ENCODE measurements around the gene BPIFB2.

Gene BPIFB2

DNA sequence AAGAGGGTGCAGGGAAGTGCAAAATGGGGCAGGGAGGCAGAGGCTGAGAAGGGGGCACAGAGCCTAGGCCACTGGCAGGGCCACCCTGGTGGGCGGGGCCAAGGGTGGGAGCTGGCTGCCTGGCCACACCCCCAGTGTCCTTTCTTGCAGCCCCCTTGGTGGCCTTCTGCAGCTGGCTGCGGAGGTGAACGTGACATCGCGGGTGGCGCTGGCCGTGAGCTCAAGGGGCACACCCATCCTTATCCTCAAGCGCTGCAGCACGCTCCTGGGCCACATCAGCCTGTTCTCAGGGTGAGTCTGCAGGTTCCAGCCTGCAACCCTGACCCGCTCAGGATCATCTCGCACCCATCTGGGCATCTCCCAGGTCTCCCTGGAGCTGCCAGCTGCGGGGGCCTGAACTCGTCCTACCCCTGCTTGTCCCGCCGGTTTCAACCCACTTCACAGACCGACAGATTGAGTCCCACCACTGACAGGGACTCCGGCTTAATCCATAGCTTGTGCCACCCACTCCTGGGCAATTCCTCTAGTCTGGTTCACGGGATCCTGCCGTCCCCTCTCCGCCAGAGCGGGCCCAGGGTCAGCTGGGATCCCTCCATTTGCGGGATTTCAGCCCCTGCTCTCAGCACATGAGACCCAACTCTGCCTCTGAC lies 52.4 kb downstream of the BPIFB2 start:
- TF ChIP-seq GATA3 (IDR thresholded peaks at IDR 0.05; ENCODE audit: low read depth, low read length), result no peak
- no peak for TF ChIP-seq GATA2 (IDR thresholded peaks at IDR 0.05; ENCODE audit: low read depth, low read length)

DNA sequence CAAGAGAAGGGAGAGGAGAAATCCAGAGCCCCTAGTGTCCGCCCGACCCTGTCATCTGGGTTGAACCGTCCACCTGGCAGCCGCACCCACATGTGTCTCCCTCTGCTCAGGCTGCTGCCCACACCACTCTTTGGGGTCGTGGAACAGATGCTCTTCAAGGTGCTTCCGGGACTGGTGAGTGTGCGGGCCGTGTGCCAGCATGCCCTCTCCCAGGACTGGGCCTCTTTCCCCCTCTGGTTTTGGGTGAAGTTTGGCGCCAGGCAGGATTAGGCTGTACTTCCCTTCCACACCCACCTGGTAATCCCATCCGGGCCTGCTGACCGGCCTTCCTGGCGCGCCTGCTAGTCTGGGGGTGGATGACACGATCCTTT lies 54.1 kb downstream of the BPIFB2 start:
- TF ChIP-seq GATA3 (IDR thresholded peaks at IDR 0.05; ENCODE audit: low read depth, low read length), result no peak

DNA sequence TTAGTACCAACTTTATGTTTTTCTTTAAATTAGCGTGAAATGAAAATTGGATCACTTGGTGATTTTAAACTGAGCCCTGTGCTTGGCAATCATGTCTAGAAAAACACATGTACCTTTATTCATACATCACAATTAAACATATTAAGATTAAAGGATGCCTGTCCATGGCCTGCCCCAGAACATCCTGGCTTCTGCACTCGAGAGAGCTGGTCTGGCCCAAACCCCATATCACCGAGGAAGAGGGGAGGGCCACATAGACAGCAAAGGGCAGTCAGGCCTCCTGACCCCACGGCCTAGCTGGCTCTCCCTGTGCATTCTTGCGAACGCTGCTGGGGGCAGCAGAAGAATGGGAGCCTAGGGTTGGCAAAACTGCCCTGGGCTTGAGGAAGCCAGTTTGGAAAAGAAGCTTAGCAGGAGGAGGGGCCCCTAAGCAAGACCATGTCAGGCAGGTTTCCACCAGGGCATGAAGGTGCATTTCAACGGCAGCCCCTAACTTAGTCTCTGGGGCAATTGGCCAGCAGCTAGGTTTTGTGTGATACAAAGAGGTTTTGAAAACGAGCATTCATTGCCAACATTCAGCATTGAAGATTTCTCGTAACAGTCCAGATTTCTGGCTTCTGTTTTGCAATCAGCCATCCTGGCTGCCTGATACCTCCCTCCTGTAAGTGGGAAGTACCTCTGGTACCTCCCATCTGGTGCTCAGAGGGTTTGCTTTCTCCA lies 54.8 kb downstream of the BPIFB2 start:
- TF ChIP-seq GATA2 (IDR thresholded peaks at IDR 0.05; ENCODE audit: low read depth, low read length), result no peak
- no peak for TF ChIP-seq GATA3 (IDR thresholded peaks at IDR 0.05; ENCODE audit: low read depth, low read length)

DNA sequence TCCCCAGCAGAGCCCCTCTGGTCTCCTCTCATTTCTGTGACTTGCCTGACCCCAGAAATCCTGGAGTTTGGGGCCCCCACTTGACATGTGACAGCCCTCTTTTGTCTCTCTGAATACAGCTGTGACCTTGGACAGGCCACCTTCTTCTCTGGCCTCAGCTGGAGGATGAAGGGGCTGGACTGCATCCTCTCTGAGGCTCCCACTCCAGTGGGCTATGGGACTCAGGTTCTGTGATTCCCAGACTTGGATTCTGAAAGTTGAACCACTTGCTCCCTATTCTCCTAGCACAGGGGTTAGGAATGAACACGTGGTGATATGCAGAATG lies 55.3 kb downstream of the BPIFB2 start:
- TF ChIP-seq GATA3 (IDR thresholded peaks at IDR 0.05; ENCODE audit: low read depth, low read length) (no peak), GATA2 (IDR thresholded peaks at IDR 0.05; ENCODE audit: low read depth, low read length) (no peak)

DNA sequence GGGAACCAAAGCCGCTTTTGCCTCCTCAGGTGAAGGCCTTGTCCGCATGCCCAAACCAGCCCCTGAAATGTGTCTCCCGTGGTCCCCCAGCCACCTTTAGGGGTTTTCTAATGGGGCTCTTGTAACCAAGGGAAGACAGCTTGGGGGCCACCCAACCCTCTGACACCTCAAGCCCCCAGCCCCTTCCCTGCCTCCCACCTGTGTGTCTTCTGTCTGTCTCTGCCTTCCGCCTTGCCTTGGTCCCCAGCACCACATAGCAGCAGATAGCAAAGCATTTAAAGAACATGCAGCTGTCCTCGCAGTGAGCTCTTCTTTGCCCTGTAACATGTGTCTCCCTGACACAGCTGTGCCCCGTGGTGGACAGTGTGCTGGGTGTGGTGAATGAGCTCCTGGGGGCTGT lies 55.8 kb downstream of the BPIFB2 start:
- TF ChIP-seq GATA2 (IDR thresholded peaks at IDR 0.05; ENCODE audit: low read depth, low read length) (no peak), GATA3 (IDR thresholded peaks at IDR 0.05; ENCODE audit: low read depth, low read length) (no peak)

DNA sequence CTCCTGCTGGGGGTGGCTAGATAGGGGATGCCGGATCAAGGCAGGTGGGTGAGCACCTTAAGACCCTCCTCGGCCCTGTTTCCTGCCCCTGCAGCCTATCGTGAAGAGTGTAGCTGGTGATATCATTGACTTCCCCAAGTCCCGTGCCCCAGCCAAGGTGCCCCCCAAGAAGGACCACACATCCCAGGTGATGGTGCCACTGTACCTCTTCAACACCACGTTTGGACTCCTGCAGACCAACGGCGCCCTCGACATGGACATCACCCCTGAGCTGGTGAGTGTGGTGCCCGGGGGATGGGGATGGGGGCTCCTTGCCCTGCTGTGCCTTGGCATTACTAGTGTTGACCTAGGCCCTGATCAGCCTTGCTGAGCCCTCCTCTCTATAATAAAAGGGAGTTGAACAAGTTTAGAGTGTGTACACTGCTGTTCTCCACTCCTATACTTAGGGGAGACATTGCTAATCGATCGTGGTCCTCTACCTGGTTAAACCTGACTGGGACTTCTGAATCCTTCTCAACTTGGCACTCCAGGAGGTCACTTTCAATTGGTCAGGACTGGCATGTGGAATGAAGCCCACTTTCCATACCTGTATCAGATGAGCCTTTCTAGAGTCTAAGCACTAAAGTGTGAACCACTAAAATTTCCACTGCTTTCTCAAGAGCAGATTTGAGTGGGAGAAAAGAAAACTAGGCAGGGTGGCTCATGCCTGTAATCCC lies 57.2 kb downstream of the BPIFB2 start:
- TF ChIP-seq GATA2 (IDR thresholded peaks at IDR 0.05; ENCODE audit: low read depth, low read length), result no peak
- TF ChIP-seq GATA3 (IDR thresholded peaks at IDR 0.05; ENCODE audit: low read depth, low read length), result no peak

DNA sequence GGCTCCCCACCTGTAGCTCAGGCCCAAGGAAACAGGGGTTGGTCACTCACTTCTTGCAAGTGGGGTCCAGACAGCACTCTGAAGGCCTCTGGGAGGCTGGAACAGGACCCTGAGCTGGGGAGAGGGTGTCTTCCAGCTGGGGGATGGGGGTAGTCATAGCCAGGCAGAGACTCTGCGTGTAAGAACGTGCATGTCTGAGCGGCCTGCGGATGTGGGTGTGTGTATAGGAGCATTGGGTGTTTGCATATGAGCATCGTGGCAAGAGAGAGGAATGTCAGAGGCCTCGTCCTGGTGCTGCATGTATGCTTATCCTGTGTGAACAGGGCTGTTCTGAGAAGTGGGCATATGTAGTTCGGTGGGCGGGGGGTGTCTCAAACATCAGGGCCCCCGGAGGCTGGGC lies 58.3 kb downstream of the BPIFB2 start:
- TF ChIP-seq GATA2 (IDR thresholded peaks at IDR 0.05; ENCODE audit: low read depth, low read length), result no peak
- no peak for TF ChIP-seq GATA3 (IDR thresholded peaks at IDR 0.05; ENCODE audit: low read depth, low read length)

DNA sequence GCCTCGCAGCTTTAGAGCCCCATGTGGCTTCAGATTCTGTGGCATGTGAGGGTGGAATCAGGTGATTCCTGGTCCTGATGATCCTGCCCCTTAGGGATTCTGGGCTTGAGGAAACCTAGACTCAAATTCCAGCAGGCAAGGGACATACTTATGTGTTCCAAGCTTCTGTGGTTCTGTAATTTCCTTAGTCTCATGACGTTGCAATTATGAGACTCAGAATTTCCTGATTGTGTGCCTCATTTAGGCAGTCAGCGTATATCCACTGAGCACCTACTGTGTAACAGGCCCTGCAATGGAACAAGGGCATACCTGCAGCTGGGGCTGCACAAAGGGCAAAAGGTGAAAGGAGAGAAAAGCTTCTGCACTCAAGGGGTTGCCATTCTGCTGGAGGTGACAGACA lies 60.3 kb downstream of the BPIFB2 start:
- no peak for TF ChIP-seq GATA2 (IDR thresholded peaks at IDR 0.05; ENCODE audit: low read depth, low read length)
- no peak for TF ChIP-seq GATA3 (IDR thresholded peaks at IDR 0.05; ENCODE audit: low read depth, low read length)

DNA sequence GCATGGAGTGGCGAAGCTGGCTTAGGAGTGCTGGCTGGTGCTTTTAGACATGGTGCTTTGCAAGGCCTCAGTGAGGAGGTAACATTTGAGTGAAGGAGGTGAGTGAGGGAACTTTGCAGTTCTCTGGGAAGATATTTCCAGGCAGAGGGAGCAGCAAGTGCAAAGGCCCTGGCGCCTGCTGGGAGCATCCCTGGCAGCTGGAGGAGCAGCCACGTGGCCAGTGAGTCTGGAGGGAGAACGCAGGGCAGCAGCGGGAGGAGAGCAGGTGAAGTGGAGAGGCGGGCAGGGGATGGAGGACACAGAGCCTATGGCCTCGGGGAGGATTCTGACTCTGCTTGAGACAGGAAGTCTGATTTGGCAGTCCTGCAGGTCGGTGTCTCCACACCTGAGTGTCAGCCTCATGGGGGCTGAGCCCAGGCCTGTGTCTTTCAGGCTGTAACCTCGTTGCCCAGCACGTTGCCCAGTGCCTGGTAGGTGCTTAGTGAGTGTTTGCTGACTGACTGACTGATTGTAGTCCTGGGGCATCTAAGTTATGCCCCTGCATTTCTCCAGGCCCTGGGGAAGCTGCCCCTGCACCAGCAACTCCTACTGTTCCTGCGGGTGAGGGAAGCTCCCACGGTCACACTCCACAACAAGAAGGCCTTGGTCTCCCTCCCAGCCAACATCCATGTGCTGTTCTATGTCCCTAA lies 60.9 kb downstream of the BPIFB2 start:
- TF ChIP-seq GATA2 (IDR thresholded peaks at IDR 0.05; ENCODE audit: low read depth, low read length) (no peak), GATA3 (IDR thresholded peaks at IDR 0.05; ENCODE audit: low read depth, low read length) (no peak)

- TF ChIP-seq GATA2 (IDR thresholded peaks at IDR 0.05; ENCODE audit: low read depth, low read length) (no peak), GATA3 (IDR thresholded peaks at IDR 0.05; ENCODE audit: low read depth, low read length) (no peak)
Observed at GRCh38 chr20:33069673-33070072, 62.2 kb downstream of the BPIFB2 start.

- no peak for TF ChIP-seq GATA3 (IDR thresholded peaks at IDR 0.05; ENCODE audit: low read depth, low read length)
- no peak for TF ChIP-seq GATA2 (IDR thresholded peaks at IDR 0.05; ENCODE audit: low read depth, low read length)
Observed at GRCh38 chr20:33070111-33071053, 62.9 kb downstream of the BPIFB2 start.

DNA sequence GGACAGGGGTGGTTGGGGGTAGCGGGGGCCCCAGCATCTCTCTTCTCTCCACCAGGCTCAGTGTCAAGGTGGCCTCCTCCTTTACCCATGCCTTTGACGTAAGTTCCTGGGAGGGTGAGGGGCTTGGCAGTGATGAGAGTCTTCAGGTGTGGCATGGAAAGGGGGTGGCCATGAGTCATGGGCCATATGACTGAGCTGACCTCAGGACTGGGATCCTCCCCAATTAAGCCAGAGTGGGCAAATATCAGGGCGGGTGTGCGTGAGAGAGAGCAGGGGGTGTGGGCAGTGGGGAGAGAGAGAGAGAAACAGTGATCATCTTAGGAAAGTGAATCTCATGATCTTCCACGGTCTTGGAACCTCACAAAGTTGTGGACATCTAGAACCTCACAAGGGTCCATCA lies 63.7 kb downstream of the BPIFB2 start:
- no peak for TF ChIP-seq GATA3 (IDR thresholded peaks at IDR 0.05; ENCODE audit: low read depth, low read length)
- TF ChIP-seq GATA2 (IDR thresholded peaks at IDR 0.05; ENCODE audit: low read depth, low read length), result no peak

- TF ChIP-seq GATA3 (IDR thresholded peaks at IDR 0.05; ENCODE audit: low read depth, low read length), result no peak
- no peak for TF ChIP-seq GATA2 (IDR thresholded peaks at IDR 0.05; ENCODE audit: low read depth, low read length)
Observed at GRCh38 chr20:33072362-33072761, 64.9 kb downstream of the BPIFB2 start.
